ENCODE measurements around the gene CACNA1C.

- no peak for TF ChIP-seq CTCF (conservative IDR thresholded peaks at IDR 0.05 in 1 of 2, IDR thresholded peaks at IDR 0.05 in 1 of 2; ENCODE audit: extremely low read depth in 1 of 2, insufficient read depth in 1 of 2, low read depth in 1 of 2, low read length in 2 of 2)
- TF ChIP-seq EZH2 (IDR thresholded peaks at IDR 0.05; ENCODE audit: borderline replicate concordance, low read length), result no peak
Observed at GRCh38 chr12:2735432-2735831, 682.6 kb downstream of the CACNA1C start.
